NCI-H345 treated with DMSO at 0.1 percent for 48 hours (cell line): Measurements from ENCODE around the gene SCCPDH.
"Not testable (repeated sequence)": the region's sequence is repeated elsewhere in the genome, so short reads cannot be mapped to it uniquely, and the experiment has no call there.

Source experiments
- DNase-seq: peaks from one replicate; lab custom pipeline; 2025; ENCODE audit not compliant: unreplicated experiment; lab: John Stamatoyannopoulos, UW

Gene SCCPDH

GRCh38 chr1:246798606-246799496 lies 74.6 kb downstream of the SCCPDH start:
- DNase-seq: no peak

GRCh38 chr1:246800356-246800755 lies 76.1 kb downstream of the SCCPDH start:
- no peak for DNase-seq

- no peak for DNase-seq
These were observed 76.5 kb downstream of the SCCPDH start for GRCh38 chr1:246800756-246801155.

GRCh38 chr1:246801241-246802020 lies 77.2 kb downstream of the SCCPDH start:
- no peak for DNase-seq

DNA sequence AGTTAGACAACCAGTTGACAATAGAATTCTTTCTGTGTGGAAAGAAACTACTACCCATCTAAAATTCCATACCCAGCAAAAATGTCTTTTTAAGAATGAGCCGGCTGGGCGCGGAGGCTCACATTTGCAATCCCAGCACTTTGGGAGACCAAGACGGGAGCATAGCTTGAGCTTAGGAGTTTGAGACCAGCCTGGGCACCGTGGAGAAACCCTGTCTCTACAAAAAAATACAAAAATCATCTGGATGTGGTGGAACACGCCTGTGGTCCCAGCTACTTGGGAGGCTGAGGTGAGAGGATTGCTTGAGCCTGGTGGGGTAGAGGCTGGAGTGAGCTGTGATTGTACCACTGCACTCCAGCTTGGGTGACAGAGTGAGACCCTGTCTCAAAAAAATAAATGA lies 79.2 kb downstream of the SCCPDH start:
- DNase-seq: no peak

GRCh38 chr1:246803883-246804282 lies 79.7 kb downstream of the SCCPDH start:
- no peak for DNase-seq

GRCh38 chr1:246805135-246805716 lies 81.0 kb downstream of the SCCPDH start:
- DNase-seq: peak; percentile 57

DNA sequence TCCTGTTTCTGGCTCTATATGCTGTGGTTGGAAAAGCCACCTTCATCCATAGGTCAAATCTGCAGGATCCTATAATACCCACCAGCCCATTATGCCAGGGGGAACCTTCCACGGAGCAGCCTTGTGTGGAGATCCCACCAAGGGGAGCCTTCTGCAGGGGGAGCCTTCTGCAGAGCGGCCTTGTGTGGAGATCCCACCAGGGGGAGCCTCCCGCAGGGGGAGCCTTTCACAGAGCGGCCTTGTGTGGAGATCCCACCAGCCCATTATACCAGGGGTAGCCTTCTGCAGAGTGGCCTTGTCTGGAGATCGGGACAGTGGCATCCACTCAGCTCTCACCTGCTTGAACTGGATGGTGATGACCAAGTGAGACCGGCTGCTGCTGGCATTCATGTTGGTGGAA lies 85.3 kb downstream of the SCCPDH start:
- no peak for DNase-seq

DNA sequence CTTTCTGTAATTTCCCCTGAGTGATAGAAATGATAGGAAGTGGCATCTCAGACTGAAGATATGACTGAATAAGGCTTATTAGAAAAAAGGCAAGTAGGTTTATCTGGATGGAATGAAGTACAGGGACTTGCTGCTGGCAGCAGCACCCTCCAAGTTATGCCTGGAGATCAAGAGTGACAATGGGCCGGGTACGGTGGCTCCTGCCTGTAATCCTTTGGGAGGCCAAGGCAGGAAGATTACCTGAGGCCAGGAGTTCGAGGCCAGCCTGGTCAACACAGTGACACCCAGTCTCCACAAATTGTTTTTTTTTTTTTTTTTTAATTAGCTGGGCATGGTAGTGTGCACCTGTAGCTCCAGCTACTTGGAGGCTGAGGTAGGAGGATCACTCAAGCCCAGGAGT lies 87.8 kb downstream of the SCCPDH start:
- no peak for DNase-seq

GRCh38 chr1:246813325-246813724 lies 89.1 kb downstream of the SCCPDH start:
- DNase-seq: not testable (repeated sequence)

DNA sequence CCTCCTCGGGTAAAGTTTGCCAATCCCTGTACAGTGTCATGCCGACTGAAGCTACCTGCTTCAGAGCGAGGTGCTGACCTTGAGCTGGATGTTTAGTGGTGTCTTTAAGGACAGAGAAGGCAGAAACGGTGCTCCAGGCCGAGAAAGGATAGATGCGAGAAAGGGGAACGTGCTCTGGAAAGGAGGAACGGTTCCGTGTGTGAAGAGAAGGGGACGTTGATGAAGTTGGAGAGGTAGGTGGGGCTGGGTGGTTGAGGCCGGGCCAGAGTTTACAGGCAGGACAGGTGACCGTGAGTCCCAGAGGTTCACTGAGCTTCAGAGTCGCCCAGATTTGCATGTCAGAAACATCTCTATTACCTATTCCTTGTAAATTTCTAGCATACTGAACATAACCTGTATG lies 90.7 kb downstream of the SCCPDH start:
- no peak for DNase-seq

DNA sequence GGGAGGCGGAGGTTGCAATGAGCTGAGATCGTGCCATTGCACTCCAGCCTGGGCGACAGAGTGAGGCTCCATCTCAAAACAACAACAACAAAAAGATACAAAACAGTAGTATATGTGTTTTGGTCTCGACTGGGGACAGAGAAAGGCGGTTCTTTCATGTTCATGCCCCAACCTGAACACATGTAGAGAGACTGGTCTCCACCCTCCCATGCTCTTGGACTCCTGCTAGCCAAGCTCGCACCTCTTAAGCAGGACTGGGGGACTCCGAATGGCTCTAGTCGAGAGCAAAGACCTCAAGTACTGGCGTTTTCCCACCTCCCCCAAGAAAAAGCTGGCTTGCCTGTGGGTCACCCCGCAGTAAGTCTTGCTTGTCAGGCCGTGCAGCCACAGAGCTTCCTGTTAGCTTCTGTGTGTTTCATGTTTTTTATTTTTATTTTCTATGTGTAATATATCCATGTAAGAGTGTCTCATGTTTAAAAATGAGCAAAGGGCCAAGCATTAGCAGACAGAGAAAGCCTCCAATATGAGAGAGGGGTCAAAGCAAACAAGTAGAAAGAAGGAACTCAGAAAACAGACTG lies 91.6 kb downstream of the SCCPDH start:
- DNase-seq: no peak
